SH-SY5Y (cell line): ENCODE measurements around the gene PRXL2A.

Experiments
- GATA2 ChIP-seq: IDR thresholded peaks from 2 replicates; pipeline ENCODE4 v1.6.1; 2011; ENCODE audit warnings: mild to moderate bottlenecking, low read depth, low read length
- GATA3 ChIP-seq: IDR thresholded peaks from 2 replicates; pipeline ENCODE4 v1.6.1; 2011; ENCODE audit warnings: low read depth, mild to moderate bottlenecking, low read length, moderate library complexity

GRCh38 chr10:80465839-80466590 is 57.7 kb downstream of the PRXL2A start:
- no peak for TF ChIP-seq GATA3
- TF ChIP-seq GATA2, result no peak
